Measurements from ENCODE around the gene TNNC1. TPM values are rescaled to one million over a fixed set of nuclear protein-coding genes. Genes with fewer than 3 reads are reported as not detected.

TNNC1 gene
- total and polyA plus RNA-seq, 8 donors = 0.40 to 6.3 (median 1.5) TPM

GRCh38 chr3:52402101-52402521, 51.7 kb downstream of the TNNC1 start:
- ATAC-seq = no peak
- intact Hi-C loops (cut with DNase I) = no loop called here

GRCh38 chr3:52401551-52401950, 52.3 kb downstream of the TNNC1 start:
- H3K27ac ChIP-seq = no peak overlapping the region
- no peaks in the 10 kb centered on the region for H3K9me3 ChIP-seq
- no peaks in the 10 kb centered on the region for H3K4me1 ChIP-seq
- ATAC-seq (no peak), FAIRE-seq (no peak), DNase-seq (peak in 1 of 6 donors; percentile 35)
- no peak for TF ChIP-seq CTCF (IDR thresholded peaks at IDR 0.05)
- intact Hi-C loops (cut with DNase I) = no loop called here
- H3K27me3 ChIP-seq = no peaks in the 10 kb centered on the region
- no peak overlapping the region for H3K4me3 ChIP-seq
- H3K36me3 ChIP-seq = peaks cover 0 to 47% (median 16%) of the 10 kb centered on the region in 3 donors
- WGBS, 2 donors = 97 to 100% methylated on average over 1 of the region's 1 CpG

More at GRCh38 chr3:52402101-52402521, 51.7 kb downstream of the TNNC1 start:
- Histone ChIP-seq H3K27ac (no peak overlapping the region), H3K36me3 (peaks cover 0 to 49% (median 16%) of the 10 kb centered on the region in 3 donors), H3K27me3 (no peaks in the 10 kb centered on the region), H3K4me3 (no peak overlapping the region), H3K9me3 (no peaks in the 10 kb centered on the region), H3K4me1 (no peaks in the 10 kb centered on the region)
- TF ChIP-seq CTCF (IDR thresholded peaks at IDR 0.05) = no peak
- DNase-seq (peak in 3 of 6 donors; percentile 29 to 74 (median 52)), FAIRE-seq (no peak)
- WGBS, 2 donors = 96 to 97% methylated on average over 16 of the region's 16 CpGs

Other genes starting within 250 kb of the TNNC1 start
- under 1 TPM in 4 of 6 donors, not detected in 2; 0.03 to 0.47 (median 0.04) TPM for gene TLR9, start 228.4 kb downstream of the TNNC1 start, total RNA-seq
- gene TLR9, start 228.4 kb downstream of the TNNC1 start, polyA plus RNA-seq = under 1 TPM; 0.05 to 0.27 TPM
- 10 to 100 TPM in 4 of 6 donors, 1 to 10 TPM in 2; 8.9 to 26.8 (median 11.3) TPM for gene TWF2, start 214.9 kb downstream of the TNNC1 start, total RNA-seq
- 10 to 100 TPM; 12.9 to 15.9 TPM for gene TWF2, start 214.9 kb downstream of the TNNC1 start, polyA plus RNA-seq
- 10 to 100 TPM in 1 of 6 donors, 1 to 10 TPM in 5; 4.0 to 15.2 (median 6.7) TPM for gene PPM1M, start 208.3 kb downstream of the TNNC1 start, total RNA-seq
- 10 to 100 TPM in 1 of 2 donors, 1 to 10 TPM in 1; 9.2 to 11.8 TPM for gene PPM1M, start 208.3 kb downstream of the TNNC1 start, polyA plus RNA-seq
- 10 to 100 TPM; 15.1 to 32.1 (median 19.6) TPM for gene WDR82, start 175.4 kb downstream of the TNNC1 start, total RNA-seq
- gene WDR82, start 175.4 kb downstream of the TNNC1 start, polyA plus RNA-seq = 10 to 100 TPM in 1 of 2 donors, 1 to 10 TPM in 1; 9.0 to 18.5 TPM
- 10 to 100 TPM in 1 of 6 donors, 1 to 10 TPM in 5; 4.1 to 11.6 (median 6.8) TPM for gene GLYCTK, start 166.2 kb downstream of the TNNC1 start, total RNA-seq
- gene GLYCTK, start 166.2 kb downstream of the TNNC1 start, polyA plus RNA-seq = 10 to 100 TPM; 13.8 to 19.3 TPM
- 1 to 10 TPM; 2.9 to 5.1 (median 4.1) TPM for gene DNAH1, start 137.7 kb downstream of the TNNC1 start, total RNA-seq
- 10 to 100 TPM in 1 of 2 donors, 1 to 10 TPM in 1; 8.1 to 11.4 TPM for gene DNAH1, start 137.7 kb downstream of the TNNC1 start, polyA plus RNA-seq
- gene BAP1, start 44.0 kb downstream of the TNNC1 start, total RNA-seq = 10 to 100 TPM; 29.1 to 44.0 (median 34.1) TPM
- 10 to 100 TPM; 60.1 to 71.0 TPM for gene BAP1, start 44.0 kb downstream of the TNNC1 start, polyA plus RNA-seq
- gene PHF7, start 43.4 kb downstream of the TNNC1 start, total RNA-seq = 1 to 10 TPM; 2.9 to 7.3 (median 4.7) TPM
- gene PHF7, start 43.4 kb downstream of the TNNC1 start, polyA plus RNA-seq = 1 to 10 TPM; 4.8 to 8.5 TPM
- 1 to 10 TPM in 5 of 6 donors, under 1 TPM in 1; 0.75 to 5.4 (median 2.4) TPM for gene SEMA3G, start 8.9 kb downstream of the TNNC1 start, total RNA-seq
- gene SEMA3G, start 8.9 kb downstream of the TNNC1 start, polyA plus RNA-seq = 1 to 10 TPM; 3.8 to 4.9 TPM
- 10 to 100 TPM; 24.4 to 52.6 (median 32.4) TPM for gene NISCH, start 1.6 kb upstream of the TNNC1 start, total RNA-seq
- 100 to 1,000 TPM; 106 to 109 TPM for gene NISCH, start 1.6 kb upstream of the TNNC1 start, polyA plus RNA-seq
- 10 to 100 TPM in 5 of 6 donors, 1 to 10 TPM in 1; 8.2 to 57.7 (median 36.3) TPM for gene STAB1, start 41.3 kb upstream of the TNNC1 start, total RNA-seq
- gene STAB1, start 41.3 kb upstream of the TNNC1 start, polyA plus RNA-seq = 100 to 1,000 TPM; 122 to 140 TPM
- 10 to 100 TPM in 1 of 6 donors, 1 to 10 TPM in 5; 3.5 to 14.5 (median 7.7) TPM for gene NT5DC2, start 79.8 kb upstream of the TNNC1 start, total RNA-seq
- gene NT5DC2, start 79.8 kb upstream of the TNNC1 start, polyA plus RNA-seq = 10 to 100 TPM; 17.3 to 37.6 TPM
- 10 to 100 TPM in 1 of 6 donors, 1 to 10 TPM in 5; 5.0 to 11.2 (median 7.1) TPM for gene UQCC5, start 82.6 kb upstream of the TNNC1 start, total RNA-seq
- gene UQCC5, start 82.6 kb upstream of the TNNC1 start, polyA plus RNA-seq = 10 to 100 TPM; 25.7 to 41.8 TPM
- 10 to 100 TPM; 18.3 to 34.9 (median 27.1) TPM for gene PBRM1, start 231.9 kb upstream of the TNNC1 start, total RNA-seq
- 1 to 10 TPM; 7.4 to 9.6 TPM for gene PBRM1, start 231.9 kb upstream of the TNNC1 start, polyA plus RNA-seq
- gene GNL3, start 232.0 kb upstream of the TNNC1 start, total RNA-seq = 10 to 100 TPM; 22.4 to 57.7 (median 45.5) TPM
- 10 to 100 TPM; 56.8 to 65.6 TPM for gene GNL3, start 232.0 kb upstream of the TNNC1 start, polyA plus RNA-seq